GM19099 (cell line): ENCODE results near the gene TCF12.

ENCODE experiments used
- POLR2A ChIP-seq: IDR thresholded peaks from 3 replicates; pipeline ENCODE4 v1.6.1; 2011; ENCODE audit warnings: low read depth; ENCODE audit not compliant: insufficient read length; ENCODE audit errors: extremely low read depth

Gene TCF12

GRCh38 chr15:57130956-57131355 lies 212.5 kb downstream of the TCF12 start:
- TF ChIP-seq POLR2A: no peak

- no peak for TF ChIP-seq POLR2A
Measured at GRCh38 chr15:57133127-57133968, 214.9 kb downstream of the TCF12 start.

GRCh38 chr15:57134071-57134605 lies 215.7 kb downstream of the TCF12 start:
- no peak for TF ChIP-seq POLR2A

- no peak for TF ChIP-seq POLR2A
Measured at GRCh38 chr15:57134851-57135250, 216.4 kb downstream of the TCF12 start.

- TF ChIP-seq POLR2A: no peak
Measured at GRCh38 chr15:57135800-57136199, 217.4 kb downstream of the TCF12 start.

- no peak for TF ChIP-seq POLR2A
Measured at GRCh38 chr15:57138349-57138788, 219.9 kb downstream of the TCF12 start.

GRCh38 chr15:57143511-57144078 lies 225.2 kb downstream of the TCF12 start:
- no peak for TF ChIP-seq POLR2A

- TF ChIP-seq POLR2A: no peak
Measured at GRCh38 chr15:57144448-57144847, 226.0 kb downstream of the TCF12 start.

- TF ChIP-seq POLR2A: no peak
Measured at GRCh38 chr15:57146506-57147201, 228.2 kb downstream of the TCF12 start.

- no peak for TF ChIP-seq POLR2A
Measured at GRCh38 chr15:57147621-57148020, 229.2 kb downstream of the TCF12 start.

- no peak for TF ChIP-seq POLR2A
Measured at GRCh38 chr15:57148262-57148661, 229.8 kb downstream of the TCF12 start.

GRCh38 chr15:57149196-57149595 lies 230.8 kb downstream of the TCF12 start:
- no peak for TF ChIP-seq POLR2A

GRCh38 chr15:57150066-57150865 lies 231.8 kb downstream of the TCF12 start:
- TF ChIP-seq POLR2A: no peak

- no peak for TF ChIP-seq POLR2A
Measured at GRCh38 chr15:57152133-57152532, 233.7 kb downstream of the TCF12 start.

- no peak for TF ChIP-seq POLR2A
Measured at GRCh38 chr15:57152666-57153539, 234.5 kb downstream of the TCF12 start.
